OCI-LY3 (cell line): ENCODE data around the gene OTOG.

Experiments
- EZH2phosphoT487 ChIP-seq: fragments of 200-600 bp; shearing (Covaris generic); IDR thresholded peaks from 2 replicates; pipeline ENCODE4 v1.6.1; 2018; ENCODE audit warnings: antibody characterized with exemption, mixed run types, low read depth
- TF ChIP-seq, protein P1 (sequence below): fragments of 200-600, 300-600 bp; sonication (generic); IDR thresholded peaks from 2 replicates; pipeline ENCODE4 v1.5.1; 2014; ENCODE audit warnings: antibody characterized with exemption, low read length, low read depth

DNA sequence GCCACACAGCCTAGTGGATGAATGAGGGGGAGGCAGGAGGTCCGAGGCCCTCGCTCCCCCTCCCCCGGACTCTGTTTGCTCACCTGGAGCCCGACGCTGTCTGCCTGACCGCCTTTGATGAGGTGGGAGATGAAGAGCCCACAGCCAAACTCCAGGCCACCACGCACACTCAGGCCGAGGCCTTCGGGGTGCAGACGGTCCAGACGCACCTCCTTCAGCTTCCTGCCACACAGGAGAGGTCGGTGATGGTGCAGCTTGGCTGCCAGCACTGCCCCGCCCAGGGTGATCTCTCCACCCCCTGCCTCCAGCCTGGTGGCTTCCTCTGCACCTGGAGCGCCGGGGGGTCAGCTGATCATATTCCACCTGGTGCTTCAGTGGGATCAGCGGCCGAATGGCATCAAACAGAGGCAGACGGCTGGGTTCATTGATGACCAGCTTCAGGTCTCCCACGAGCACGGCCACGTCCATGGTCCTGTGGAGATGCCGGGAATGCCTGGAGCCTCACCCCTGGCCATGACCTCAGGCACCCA lies 15.9 kb upstream of the OTOG start:
- TF ChIP-seq, protein P1, sequence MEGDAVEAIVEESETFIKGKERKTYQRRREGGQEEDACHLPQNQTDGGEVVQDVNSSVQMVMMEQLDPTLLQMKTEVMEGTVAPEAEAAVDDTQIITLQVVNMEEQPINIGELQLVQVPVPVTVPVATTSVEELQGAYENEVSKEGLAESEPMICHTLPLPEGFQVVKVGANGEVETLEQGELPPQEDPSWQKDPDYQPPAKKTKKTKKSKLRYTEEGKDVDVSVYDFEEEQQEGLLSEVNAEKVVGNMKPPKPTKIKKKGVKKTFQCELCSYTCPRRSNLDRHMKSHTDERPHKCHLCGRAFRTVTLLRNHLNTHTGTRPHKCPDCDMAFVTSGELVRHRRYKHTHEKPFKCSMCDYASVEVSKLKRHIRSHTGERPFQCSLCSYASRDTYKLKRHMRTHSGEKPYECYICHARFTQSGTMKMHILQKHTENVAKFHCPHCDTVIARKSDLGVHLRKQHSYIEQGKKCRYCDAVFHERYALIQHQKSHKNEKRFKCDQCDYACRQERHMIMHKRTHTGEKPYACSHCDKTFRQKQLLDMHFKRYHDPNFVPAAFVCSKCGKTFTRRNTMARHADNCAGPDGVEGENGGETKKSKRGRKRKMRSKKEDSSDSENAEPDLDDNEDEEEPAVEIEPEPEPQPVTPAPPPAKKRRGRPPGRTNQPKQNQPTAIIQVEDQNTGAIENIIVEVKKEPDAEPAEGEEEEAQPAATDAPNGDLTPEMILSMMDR = no peak
- no peak for TF ChIP-seq EZH2phosphoT487
